IMR-90 (cell line): ENCODE measurements around the gene RMND1.

Experiments used
- CTCF ChIP-seq: conservative IDR thresholded peaks from 2 replicates; pipeline ENCODE4 v1.5.1; 2012; ENCODE audit warnings: mild to moderate bottlenecking, low read depth, low read length, improper control_type of control experiment
- FOS ChIP-seq: fragments of 150-350 bp; IDR thresholded peaks from 2 replicates; pipeline ENCODE4 v1.6.1; 2016; ENCODE audit warnings: low read depth, low read length
- POLR2A ChIP-seq: IDR thresholded peaks from 2 replicates; pipeline ENCODE4 v1.6.1; 2012; ENCODE audit warnings: mild to moderate bottlenecking, low read depth, low read length
- RAD21 ChIP-seq: IDR thresholded peaks from 2 replicates; pipeline ENCODE4 v1.6.1; 2012; ENCODE audit warnings: low read length, improper control_type of control experiment
- USF2 ChIP-seq: fragments of 150-350 bp; IDR thresholded peaks from 2 replicates; pipeline ENCODE4 v1.6.1; 2017; ENCODE audit warnings: mild to moderate bottlenecking, antibody characterized with exemption, low read length, low read depth

GRCh38 chr6:151387175-151387970 lies 64.6 kb downstream of the RMND1 start:
- no peak for TF ChIP-seq POLR2A
- TF ChIP-seq CTCF, result no peak
- TF ChIP-seq USF2, result no peak
- TF ChIP-seq RAD21, result no peak
- TF ChIP-seq FOS, result no peak
